Measurements from ENCODE around the gene FOXK2.
"Not testable (repeated sequence)": the region's sequence is repeated elsewhere in the genome, so short reads cannot be mapped to it uniquely, and the experiment has no call there.

FOXK2 gene

GRCh38 chr17:82563318-82563717, 43.8 kb downstream of the FOXK2 start:
- H3K9me3 ChIP-seq (ENCODE audit: low read depth, low read length): no peaks in the 10 kb centered on the region
- H3K36me3 ChIP-seq (ENCODE audit: insufficient read depth, low read length): peaks cover 40% of the 10 kb centered on the region
- H3K4me3 ChIP-seq: no peak overlapping the region
- no peak overlapping the region for H3K27ac ChIP-seq
- no peak for TF ChIP-seq EZH2 (IDR thresholded peaks at IDR 0.05)
- TF ChIP-seq POLR2AphosphoS5 (IDR thresholded peaks at IDR 0.05; ENCODE audit: borderline replicate concordance, low read depth, low read length): no peak
- no peak for TF ChIP-seq FOXP2 (optimal IDR thresholded peaks at IDR 0.05; ENCODE audit: control extremely low read depth, extremely low read length, insufficient read depth)
- H3K9ac ChIP-seq (ENCODE audit: insufficient read length): no peak overlapping the region
- DNase-seq (ENCODE audit: low read depth, low spot score): no peak

- not testable (repeated sequence) for H3K27ac ChIP-seq; DNase-seq (ENCODE audit: low read depth, low spot score); H3K4me3 ChIP-seq; H3K9me3 ChIP-seq (ENCODE audit: low read depth, low read length); H3K9ac ChIP-seq (ENCODE audit: insufficient read length)
- H3K36me3 ChIP-seq (ENCODE audit: insufficient read depth, low read length): peaks cover 44% of the 10 kb centered on the region
Measured at GRCh38 chr17:82563745-82564144, 44.2 kb downstream of the FOXK2 start.

GRCh38 chr17:82564241-82564640, 44.7 kb downstream of the FOXK2 start:
- H3K36me3 ChIP-seq (ENCODE audit: insufficient read depth, low read length): peaks cover 46% of the 10 kb centered on the region
- H3K9me3 ChIP-seq (ENCODE audit: low read depth, low read length): no peaks in the 10 kb centered on the region
- no peak overlapping the region for H3K27ac ChIP-seq
- DNase-seq (ENCODE audit: low read depth, low spot score): no peak
- TF ChIP-seq POLR2AphosphoS5 (IDR thresholded peaks at IDR 0.05; ENCODE audit: borderline replicate concordance, low read depth, low read length) (no peak), FOXP2 (optimal IDR thresholded peaks at IDR 0.05; ENCODE audit: control extremely low read depth, extremely low read length, insufficient read depth) (no peak), EZH2 (IDR thresholded peaks at IDR 0.05) (no peak)
- no peak overlapping the region for H3K9ac ChIP-seq (ENCODE audit: insufficient read length)
- H3K4me3 ChIP-seq: no peak overlapping the region

GRCh38 chr17:82565551-82565950, 46.0 kb downstream of the FOXK2 start:
- H3K36me3 ChIP-seq (ENCODE audit: insufficient read depth, low read length): peaks cover 56% of the 10 kb centered on the region
- DNase-seq (ENCODE audit: low read depth, low spot score): no peak
- H3K4me3 ChIP-seq: no peak overlapping the region
- TF ChIP-seq EZH2 (IDR thresholded peaks at IDR 0.05) (no peak), POLR2AphosphoS5 (IDR thresholded peaks at IDR 0.05; ENCODE audit: borderline replicate concordance, low read depth, low read length) (no peak), FOXP2 (optimal IDR thresholded peaks at IDR 0.05; ENCODE audit: control extremely low read depth, extremely low read length, insufficient read depth) (no peak)
- H3K9ac ChIP-seq (ENCODE audit: insufficient read length): no peak overlapping the region
- H3K9me3 ChIP-seq (ENCODE audit: low read depth, low read length): no peaks in the 10 kb centered on the region
- H3K27ac ChIP-seq: no peak overlapping the region

GRCh38 chr17:82566129-82566960, 46.8 kb downstream of the FOXK2 start:
- Histone ChIP-seq H3K9me3 (ENCODE audit: low read depth, low read length) (no peaks in the 10 kb centered on the region), H3K4me3 (no peak overlapping the region), H3K36me3 (ENCODE audit: insufficient read depth, low read length) (peaks cover 64% of the 10 kb centered on the region), H3K9ac (ENCODE audit: insufficient read length) (no peak overlapping the region), H3K27ac (no peak overlapping the region; the same call in 1 of the 2 replicates)
- TF ChIP-seq EZH2 (IDR thresholded peaks at IDR 0.05) (no peak), POLR2AphosphoS5 (IDR thresholded peaks at IDR 0.05; ENCODE audit: borderline replicate concordance, low read depth, low read length) (no peak), FOXP2 (optimal IDR thresholded peaks at IDR 0.05; ENCODE audit: control extremely low read depth, extremely low read length, insufficient read depth) (no peak)
- DNase-seq (ENCODE audit: low read depth, low spot score): no peak

GRCh38 chr17:82567286-82567685, 47.8 kb downstream of the FOXK2 start:
- no peak for DNase-seq (ENCODE audit: low read depth, low spot score)
- Histone ChIP-seq H3K27ac (no peak overlapping the region), H3K9me3 (ENCODE audit: low read depth, low read length) (no peaks in the 10 kb centered on the region), H3K36me3 (ENCODE audit: insufficient read depth, low read length) (peaks cover 73% of the 10 kb centered on the region), H3K4me3 (no peak overlapping the region), H3K9ac (ENCODE audit: insufficient read length) (no peak overlapping the region)
- no peak for TF ChIP-seq EZH2 (IDR thresholded peaks at IDR 0.05)
- no peak for TF ChIP-seq FOXP2 (optimal IDR thresholded peaks at IDR 0.05; ENCODE audit: control extremely low read depth, extremely low read length, insufficient read depth)
- no peak for TF ChIP-seq POLR2AphosphoS5 (IDR thresholded peaks at IDR 0.05; ENCODE audit: borderline replicate concordance, low read depth, low read length)

- Histone ChIP-seq H3K4me3 (no peak overlapping the region), H3K36me3 (ENCODE audit: insufficient read depth, low read length) (peaks cover 86% of the 10 kb centered on the region), H3K9ac (ENCODE audit: insufficient read length) (no peak overlapping the region), H3K9me3 (ENCODE audit: low read depth, low read length) (no peaks in the 10 kb centered on the region), H3K27ac (peak overlapping the region; percentile 74)
- no peak for DNase-seq (ENCODE audit: low read depth, low spot score)
- TF ChIP-seq POLR2AphosphoS5 (IDR thresholded peaks at IDR 0.05; ENCODE audit: borderline replicate concordance, low read depth, low read length) (no peak), FOXP2 (optimal IDR thresholded peaks at IDR 0.05; ENCODE audit: control extremely low read depth, extremely low read length, insufficient read depth) (no peak), EZH2 (IDR thresholded peaks at IDR 0.05) (no peak)
Measured at GRCh38 chr17:82568997-82569393, 49.5 kb downstream of the FOXK2 start.

GRCh38 chr17:82569621-82570020, 50.1 kb downstream of the FOXK2 start:
- no peak for DNase-seq (ENCODE audit: low read depth, low spot score)
- H3K9me3 ChIP-seq (ENCODE audit: low read depth, low read length): no peaks in the 10 kb centered on the region
- no peak overlapping the region for H3K4me3 ChIP-seq
- no peak for TF ChIP-seq POLR2AphosphoS5 (IDR thresholded peaks at IDR 0.05; ENCODE audit: borderline replicate concordance, low read depth, low read length)
- no peak for TF ChIP-seq EZH2 (IDR thresholded peaks at IDR 0.05)
- TF ChIP-seq FOXP2 (optimal IDR thresholded peaks at IDR 0.05; ENCODE audit: control extremely low read depth, extremely low read length, insufficient read depth): no peak
- H3K36me3 ChIP-seq (ENCODE audit: insufficient read depth, low read length): peaks cover 88% of the 10 kb centered on the region
- H3K9ac ChIP-seq (ENCODE audit: insufficient read length): no peak overlapping the region
- H3K27ac ChIP-seq: no peak overlapping the region

GRCh38 chr17:82570277-82570676, 50.7 kb downstream of the FOXK2 start:
- no peak for TF ChIP-seq FOXP2 (optimal IDR thresholded peaks at IDR 0.05; ENCODE audit: control extremely low read depth, extremely low read length, insufficient read depth)
- TF ChIP-seq POLR2AphosphoS5 (IDR thresholded peaks at IDR 0.05; ENCODE audit: borderline replicate concordance, low read depth, low read length): no peak
- TF ChIP-seq EZH2 (IDR thresholded peaks at IDR 0.05): no peak
- no peak overlapping the region for H3K27ac ChIP-seq
- H3K9me3 ChIP-seq (ENCODE audit: low read depth, low read length): no peaks in the 10 kb centered on the region
- no peak for DNase-seq (ENCODE audit: low read depth, low spot score)
- H3K4me3 ChIP-seq: no peak overlapping the region
- H3K9ac ChIP-seq (ENCODE audit: insufficient read length): no peak overlapping the region
- peaks cover 88% of the 10 kb centered on the region for H3K36me3 ChIP-seq (ENCODE audit: insufficient read depth, low read length)
